GM18867 (cell line): ENCODE data around the gene CAMKK2.
"Not testable (repeated sequence)": the region's sequence is repeated elsewhere in the genome, so short reads cannot be mapped to it uniquely, and the experiment has no call there.

Experiments
- ATAC-seq: cut with Tn5 transposase; IDR thresholded peaks from one replicate; pipeline ENCODE4 v1.9.1; 2021; ENCODE audit warnings: mild to moderate bottlenecking, moderate library complexity; ENCODE audit not compliant: unreplicated experiment

CAMKK2 gene

GRCh38 chr12:121296618-121297434, at the start of gene CAMKK2:
TSS of gene CAMKK2 (minus strand) at chr12:121296709. CDS start at chr12:121274526, 22,183 bp downstream.
- peak; percentile 73 for ATAC-seq

GRCh38 chr12:121345151-121345815, 48.8 kb upstream of the CAMKK2 start:
- no peak for ATAC-seq

DNA sequence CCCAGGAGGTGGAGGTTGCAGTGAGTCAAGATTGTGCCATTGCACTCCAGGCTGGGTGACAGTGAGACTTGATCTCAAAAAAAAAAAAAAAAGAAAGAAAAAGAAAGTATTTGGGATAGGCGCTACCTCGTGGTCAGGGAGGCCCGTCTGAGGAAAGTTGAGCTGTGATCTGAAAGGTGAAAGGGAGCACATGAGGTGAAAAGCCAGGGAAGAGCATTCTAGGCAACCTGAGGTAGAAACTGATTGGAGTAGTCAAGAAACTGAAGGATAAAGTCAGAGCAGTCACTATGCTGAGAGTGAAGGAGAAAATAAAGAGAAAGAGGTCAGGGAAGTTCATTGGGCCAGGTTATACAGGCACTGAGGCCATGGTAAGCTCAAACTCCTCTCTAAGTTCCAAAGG, 48.0 kb upstream of the CAMKK2 start:
- ATAC-seq = no peak

- no peak for ATAC-seq
These were observed 40.9 kb upstream of the CAMKK2 start for GRCh38 chr12:121337416-121337815.

- no peak for ATAC-seq
These were observed 38.2 kb upstream of the CAMKK2 start for GRCh38 chr12:121334513-121335343.

DNA sequence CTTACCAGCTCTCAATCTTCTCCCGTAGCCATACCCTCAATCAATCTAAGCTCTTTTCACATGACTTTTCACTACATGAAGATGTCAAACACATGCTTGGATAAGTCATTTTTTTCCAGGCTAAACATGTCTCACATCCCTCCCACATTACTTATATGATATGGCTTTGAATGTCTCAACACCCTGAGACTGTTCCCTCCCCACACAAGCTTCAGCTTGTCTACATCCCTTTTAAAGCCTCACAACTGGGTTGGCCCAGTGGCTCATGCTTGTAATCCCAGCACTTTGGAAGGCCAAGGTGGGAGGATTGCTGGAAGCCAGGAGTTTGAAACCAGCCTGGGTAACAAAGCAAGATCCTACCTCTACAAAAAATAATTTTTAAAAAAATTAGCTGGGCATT, 37.2 kb upstream of the CAMKK2 start:
- no peak for ATAC-seq

DNA sequence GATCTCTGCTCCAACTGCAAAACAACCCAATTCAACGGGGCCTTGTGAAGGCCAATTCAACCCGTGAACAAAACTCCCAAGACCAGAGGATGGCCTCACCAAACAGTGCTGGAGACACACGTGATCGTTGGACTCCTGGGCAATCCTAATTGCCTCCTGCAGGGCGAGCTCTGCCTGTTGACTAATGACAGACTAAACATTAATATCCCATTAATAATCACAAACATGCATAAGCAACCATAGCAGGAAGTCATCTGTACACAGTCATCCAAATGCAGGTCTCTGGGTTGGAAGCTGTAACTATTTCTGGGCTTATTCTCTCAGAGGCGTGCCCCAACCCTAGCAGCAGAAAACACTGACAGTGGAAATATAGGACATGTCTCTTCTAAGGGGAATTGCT, 34.7 kb upstream of the CAMKK2 start:
- ATAC-seq = no peak

GRCh38 chr12:121330692-121331091, 34.2 kb upstream of the CAMKK2 start:
- no peak for ATAC-seq

DNA sequence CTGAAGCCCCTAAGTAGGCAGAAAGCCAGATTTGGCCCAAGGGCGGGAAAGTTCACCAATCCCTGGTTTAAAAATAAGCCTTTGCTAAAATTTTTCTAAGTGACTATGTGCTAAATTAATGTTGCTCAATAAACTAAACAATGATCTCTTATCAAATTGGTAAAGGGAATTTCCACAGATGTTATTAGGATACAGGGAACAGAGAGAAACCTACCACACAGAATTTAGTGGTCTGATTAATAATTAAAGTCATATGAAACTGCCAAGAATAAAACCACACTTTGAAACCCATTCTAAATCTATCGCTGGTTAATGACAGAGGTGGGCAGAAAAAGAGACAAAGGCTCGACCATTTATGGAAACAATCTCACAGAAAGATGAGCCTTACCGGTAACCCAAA, 33.7 kb upstream of the CAMKK2 start:
- no peak for ATAC-seq

- ATAC-seq = no peak
These were observed 32.1 kb upstream of the CAMKK2 start for GRCh38 chr12:121328620-121329019.

- no peak for ATAC-seq
These were observed 30.6 kb upstream of the CAMKK2 start for GRCh38 chr12:121326996-121327674.

GRCh38 chr12:121325922-121326396, 29.4 kb upstream of the CAMKK2 start:
- no peak for ATAC-seq

- no peak for ATAC-seq
These were observed 27.4 kb upstream of the CAMKK2 start for GRCh38 chr12:121323908-121324307.

DNA sequence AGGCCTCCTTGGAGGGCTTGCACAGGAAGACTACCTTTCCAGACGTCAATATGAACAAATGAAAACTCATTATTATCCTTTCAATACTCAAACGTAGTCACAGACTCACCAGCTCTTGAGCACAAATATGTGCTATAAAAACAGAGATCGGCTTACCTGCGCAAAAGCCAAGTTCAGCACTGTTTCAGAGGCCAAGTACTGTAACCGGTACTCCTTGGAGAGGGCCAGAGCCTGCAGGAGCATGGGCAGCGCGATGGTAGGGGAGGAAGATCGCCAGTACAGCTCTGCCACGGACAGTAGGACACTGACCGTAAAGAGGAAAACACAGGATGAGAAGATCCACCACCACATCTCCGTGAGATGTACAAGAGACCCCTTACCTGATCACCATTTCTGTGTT, 21.6 kb upstream of the CAMKK2 start:
- no peak for ATAC-seq

DNA sequence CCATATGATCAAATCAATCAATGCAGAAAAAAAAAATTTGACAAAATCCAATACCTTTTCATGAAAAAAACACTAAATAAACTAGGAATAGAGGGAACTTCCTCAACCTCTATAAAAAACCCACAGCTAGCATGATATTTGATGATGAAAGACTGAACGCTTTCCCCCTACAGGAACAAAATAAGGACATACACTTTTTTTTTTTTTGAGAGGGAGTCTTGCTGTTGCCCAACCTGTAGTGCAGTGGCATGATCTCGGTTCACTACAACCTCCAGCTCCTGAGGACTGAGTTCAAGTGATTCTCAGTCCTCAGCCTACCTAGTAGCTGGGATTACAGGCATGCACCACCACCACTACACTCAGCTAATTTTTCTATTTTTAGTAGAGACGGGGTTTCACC, 17.9 kb upstream of the CAMKK2 start:
- no peak for ATAC-seq

- not testable (repeated sequence) for ATAC-seq
These were observed 13.7 kb upstream of the CAMKK2 start for GRCh38 chr12:121310231-121310630.

- not testable (repeated sequence) for ATAC-seq
These were observed 10.9 kb upstream of the CAMKK2 start for GRCh38 chr12:121307397-121307796.

DNA sequence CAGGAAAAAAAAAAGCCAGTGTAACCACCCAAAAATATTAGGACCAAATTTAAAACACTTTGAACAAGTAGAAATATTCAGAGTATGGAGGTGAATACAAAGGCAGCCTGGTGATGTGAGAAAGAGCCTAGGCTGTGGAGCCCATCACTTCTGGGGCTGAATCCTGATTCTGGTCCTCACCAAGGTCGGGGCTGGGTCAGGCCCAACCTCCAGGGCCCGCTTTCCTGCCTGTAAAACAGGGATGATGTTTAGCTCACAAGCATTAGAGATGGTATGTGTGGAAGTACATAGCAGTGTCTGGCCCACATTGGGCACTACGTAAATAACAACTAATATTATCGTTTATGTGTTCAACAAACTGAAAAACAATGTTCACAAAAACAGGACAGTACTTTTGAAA, 7.8 kb upstream of the CAMKK2 start:
- ATAC-seq = no peak

GRCh38 chr12:121301876-121302275, 5.4 kb upstream of the CAMKK2 start:
- no peak for ATAC-seq

GRCh38 chr12:121300083-121300819, 3.7 kb upstream of the CAMKK2 start:
- ATAC-seq = no peak
